NCI-H2227 (cell line): ENCODE measurements around the gene RFX2.
"Not testable (repeated sequence)": the region's sequence is repeated elsewhere in the genome, so short reads cannot be mapped to it uniquely, and the experiment has no call there.

ENCODE experiments used
- DNase-seq: peaks from one replicate; lab custom pipeline; 2025; ENCODE audit not compliant: unreplicated experiment; lab: John Stamatoyannopoulos, UW

Gene RFX2

GRCh38 chr19:6017576-6017975, 92.7 kb downstream of the RFX2 start:
- DNase-seq: no peak

DNA sequence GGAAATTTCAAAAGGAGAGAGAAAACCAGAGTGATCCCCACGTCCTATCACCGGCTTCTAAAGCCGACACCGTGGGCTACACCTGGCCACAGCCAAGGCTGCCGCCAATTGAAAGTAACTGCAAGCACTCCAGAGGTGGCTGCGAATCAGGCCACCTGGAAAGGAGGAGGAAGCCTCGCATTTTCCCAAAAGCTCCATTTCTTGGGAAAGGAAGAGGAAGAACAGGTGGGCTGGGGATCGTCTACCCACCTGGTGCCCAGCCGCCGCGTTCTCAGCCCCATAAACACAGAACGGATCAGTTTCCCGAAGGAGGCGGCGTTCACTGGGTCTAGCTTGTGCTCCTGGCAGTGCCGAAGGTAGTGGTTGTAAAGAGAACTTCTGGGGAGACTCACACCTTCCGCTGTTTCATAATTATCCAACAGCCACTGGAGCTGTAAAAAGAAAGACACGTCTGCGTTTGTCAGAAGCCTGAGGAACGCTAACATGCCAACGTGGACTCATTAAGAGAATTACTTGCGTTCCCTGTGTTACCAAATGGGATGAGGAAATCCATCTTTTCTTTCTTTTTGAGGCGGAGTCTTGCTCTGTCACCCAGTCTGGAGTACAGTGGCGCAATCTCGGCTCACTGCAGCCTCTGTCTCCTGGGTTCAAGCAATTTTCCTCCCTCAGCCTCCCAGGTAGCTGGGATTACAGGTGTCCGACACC, 94.3 kb downstream of the RFX2 start:
- DNase-seq: no peak

- no peak for DNase-seq
These were observed 95.7 kb downstream of the RFX2 start for GRCh38 chr19:6014551-6015135.

DNA sequence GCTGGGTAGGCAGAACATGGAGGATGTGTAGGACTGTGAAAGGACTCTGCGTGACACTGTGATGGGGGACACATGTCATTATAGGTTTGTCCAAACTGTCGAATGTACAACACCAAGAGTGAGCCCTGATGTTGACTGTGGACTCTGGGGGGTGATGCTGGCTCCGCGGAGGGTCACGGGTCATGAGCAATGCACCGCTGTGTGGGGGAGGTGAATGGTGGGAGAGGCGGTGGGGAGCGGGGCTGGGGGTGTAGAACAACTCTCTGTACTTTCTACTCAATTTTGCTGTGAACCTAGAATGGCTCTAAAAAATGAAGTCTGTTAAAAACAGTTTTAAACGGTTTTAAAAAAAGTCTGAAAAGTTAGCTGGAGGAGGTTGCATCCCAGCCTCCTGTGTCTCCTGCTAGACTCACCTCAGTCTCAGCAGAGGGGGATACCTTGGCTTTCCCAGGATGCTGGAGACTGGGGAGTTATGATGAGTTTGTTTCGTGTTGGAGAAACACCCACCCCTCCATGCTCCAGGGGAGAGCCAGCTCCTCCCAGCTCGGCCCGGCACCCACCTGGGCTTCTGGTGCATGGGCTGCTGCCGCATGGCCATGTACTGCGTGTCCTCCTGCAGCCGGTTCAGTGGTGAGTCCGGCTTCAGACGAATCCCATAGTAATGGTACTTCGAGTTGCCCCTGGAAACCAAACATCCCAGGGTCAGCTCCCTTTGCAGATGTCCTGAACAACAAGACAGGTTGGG, 97.7 kb downstream of the RFX2 start:
- no peak for DNase-seq

DNA sequence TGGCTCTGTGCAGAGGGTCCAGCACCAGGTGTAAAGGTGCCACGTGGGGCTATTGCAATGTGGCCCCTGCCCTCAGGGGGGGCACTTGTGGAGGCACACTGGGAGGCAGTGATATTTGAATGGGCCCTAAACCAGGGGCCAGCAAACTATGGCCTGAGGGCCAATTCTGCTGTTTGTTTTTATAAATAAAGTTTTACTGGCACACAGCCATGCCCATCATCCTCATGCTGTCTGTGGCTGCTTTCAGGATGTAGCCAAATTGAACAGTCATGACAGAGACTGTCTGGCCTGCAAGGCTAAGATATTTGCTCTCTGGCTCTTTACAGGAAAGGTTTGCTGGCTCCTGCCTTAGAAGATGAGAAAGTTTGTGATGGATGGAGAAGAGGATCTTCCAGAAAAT, 98.5 kb downstream of the RFX2 start:
- no peak for DNase-seq

DNA sequence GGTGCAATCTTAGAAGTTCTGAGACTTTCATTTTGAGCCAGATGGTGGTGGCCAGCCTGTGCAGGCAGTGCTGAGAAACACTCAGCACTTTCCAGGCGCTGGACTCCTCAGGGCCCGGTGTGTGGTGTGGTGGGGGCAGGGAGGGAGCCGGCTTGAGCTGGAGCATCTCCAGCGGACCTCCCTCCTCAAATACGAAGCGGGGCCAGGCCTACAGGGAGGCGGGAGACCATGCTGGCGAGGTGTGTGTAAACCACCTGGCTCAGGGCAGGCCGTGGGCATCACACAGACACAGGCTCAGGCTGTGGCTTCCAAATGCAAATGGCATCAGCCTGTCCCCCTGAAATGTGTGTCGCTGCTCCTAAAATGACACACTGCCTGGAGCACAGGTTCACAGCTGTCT, 99.1 kb downstream of the RFX2 start:
- DNase-seq: no peak

GRCh38 chr19:6010107-6010506, 100.2 kb downstream of the RFX2 start:
- no peak for DNase-seq

GRCh38 chr19:6007866-6008265, 102.4 kb downstream of the RFX2 start:
- no peak for DNase-seq

- no peak for DNase-seq
These were observed 103.4 kb downstream of the RFX2 start for GRCh38 chr19:6006896-6007295.

GRCh38 chr19:6006070-6006446, 104.2 kb downstream of the RFX2 start:
- DNase-seq: not testable (repeated sequence)

DNA sequence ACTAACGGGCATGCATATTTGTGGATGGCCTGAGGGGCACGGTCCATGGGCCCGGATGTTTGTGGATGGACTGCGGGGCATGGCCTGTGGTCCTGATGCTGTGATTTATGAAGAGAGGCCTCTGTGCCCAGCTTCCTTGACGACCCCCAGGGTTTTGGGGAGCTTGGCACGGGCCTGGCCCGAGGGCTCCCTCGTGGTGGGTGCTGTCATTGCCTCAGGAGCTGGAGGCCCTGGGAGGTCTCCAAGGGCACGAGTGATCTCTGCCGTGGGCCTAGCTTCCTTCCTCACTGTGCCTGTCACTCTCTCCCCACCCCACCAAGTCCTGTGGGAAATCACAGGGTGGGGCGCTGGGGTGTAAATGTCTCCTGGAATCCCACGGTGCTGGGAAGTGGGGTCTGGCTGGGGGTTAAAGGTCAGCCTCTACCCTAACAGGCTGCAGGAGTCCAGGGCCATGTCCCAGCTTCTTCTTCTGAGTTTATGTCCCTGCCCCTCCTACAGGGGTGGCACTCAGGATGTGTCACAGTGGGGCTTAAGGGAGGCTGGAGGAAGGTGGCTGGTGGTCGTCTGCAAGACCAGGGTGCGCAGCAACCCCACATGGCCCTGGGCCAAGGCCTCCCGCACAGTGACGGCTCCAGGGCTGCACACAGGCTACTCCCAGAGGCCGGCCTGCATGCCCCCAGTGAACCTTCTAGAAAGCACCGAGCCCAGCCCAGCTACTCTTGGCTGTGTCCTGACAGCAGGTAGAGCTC, 104.8 kb downstream of the RFX2 start:
- DNase-seq: no peak

GRCh38 chr19:6003976-6004375, 106.3 kb downstream of the RFX2 start:
- DNase-seq: no peak

- no peak for DNase-seq
These were observed 107.7 kb downstream of the RFX2 start for GRCh38 chr19:6002591-6002990.

DNA sequence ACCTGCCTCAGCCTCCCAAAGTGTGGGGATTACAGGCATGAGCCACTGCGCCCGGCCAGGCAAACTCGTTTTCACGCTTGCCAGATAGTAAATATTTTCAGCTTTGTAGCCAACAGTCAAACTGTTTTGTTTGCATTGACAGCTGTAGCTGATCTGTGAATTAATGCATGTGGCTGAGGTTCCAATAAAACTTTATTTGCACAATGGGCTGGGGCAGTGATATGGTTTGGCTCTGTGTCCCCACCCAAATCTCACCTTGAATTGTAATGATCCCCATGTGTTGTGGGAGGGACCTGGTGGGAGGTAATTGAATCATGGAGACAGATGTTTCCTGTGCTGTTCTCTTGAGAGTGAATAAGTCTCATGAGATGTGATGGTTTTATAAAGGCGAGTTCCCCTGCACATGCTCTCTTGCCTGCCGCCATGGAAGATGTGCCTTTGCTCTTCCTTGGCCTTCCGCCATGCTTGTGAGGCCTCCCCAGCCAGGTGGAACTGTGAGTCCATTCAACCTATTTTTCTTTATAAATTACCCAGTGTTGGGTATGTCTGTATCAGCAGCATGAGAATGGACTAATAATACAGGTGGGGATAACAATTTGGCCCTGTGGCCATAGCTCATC, 110.0 kb downstream of the RFX2 start:
- no peak for DNase-seq

DNA sequence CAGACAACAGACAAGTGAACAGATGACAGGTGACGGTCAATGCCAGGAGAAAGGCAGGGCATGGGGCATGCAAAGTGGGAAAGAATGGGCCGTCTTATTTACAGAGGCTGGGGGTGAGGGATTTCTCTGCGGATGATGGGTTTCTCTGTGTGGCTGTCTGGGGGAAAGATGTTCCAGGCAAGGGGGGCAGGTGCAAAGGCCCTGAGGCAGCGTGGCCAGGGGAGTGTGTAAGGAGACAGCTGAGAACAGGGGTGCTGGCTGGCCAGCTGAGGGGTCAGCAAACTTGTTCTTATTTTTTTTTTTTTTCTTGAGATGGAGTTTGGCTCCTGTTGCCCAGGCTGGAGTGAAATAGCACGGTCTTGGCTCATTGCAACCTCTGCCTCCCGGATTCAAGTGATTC, 110.6 kb downstream of the RFX2 start:
- no peak for DNase-seq

- DNase-seq: no peak
These were observed 112.9 kb downstream of the RFX2 start for GRCh38 chr19:5997371-5997770.

- DNase-seq: no peak
These were observed 113.5 kb downstream of the RFX2 start for GRCh38 chr19:5996623-5997320.

- no peak for DNase-seq
These were observed 114.2 kb downstream of the RFX2 start for GRCh38 chr19:5996102-5996501.

GRCh38 chr19:5995606-5996005, 114.7 kb downstream of the RFX2 start:
- DNase-seq: no peak

DNA sequence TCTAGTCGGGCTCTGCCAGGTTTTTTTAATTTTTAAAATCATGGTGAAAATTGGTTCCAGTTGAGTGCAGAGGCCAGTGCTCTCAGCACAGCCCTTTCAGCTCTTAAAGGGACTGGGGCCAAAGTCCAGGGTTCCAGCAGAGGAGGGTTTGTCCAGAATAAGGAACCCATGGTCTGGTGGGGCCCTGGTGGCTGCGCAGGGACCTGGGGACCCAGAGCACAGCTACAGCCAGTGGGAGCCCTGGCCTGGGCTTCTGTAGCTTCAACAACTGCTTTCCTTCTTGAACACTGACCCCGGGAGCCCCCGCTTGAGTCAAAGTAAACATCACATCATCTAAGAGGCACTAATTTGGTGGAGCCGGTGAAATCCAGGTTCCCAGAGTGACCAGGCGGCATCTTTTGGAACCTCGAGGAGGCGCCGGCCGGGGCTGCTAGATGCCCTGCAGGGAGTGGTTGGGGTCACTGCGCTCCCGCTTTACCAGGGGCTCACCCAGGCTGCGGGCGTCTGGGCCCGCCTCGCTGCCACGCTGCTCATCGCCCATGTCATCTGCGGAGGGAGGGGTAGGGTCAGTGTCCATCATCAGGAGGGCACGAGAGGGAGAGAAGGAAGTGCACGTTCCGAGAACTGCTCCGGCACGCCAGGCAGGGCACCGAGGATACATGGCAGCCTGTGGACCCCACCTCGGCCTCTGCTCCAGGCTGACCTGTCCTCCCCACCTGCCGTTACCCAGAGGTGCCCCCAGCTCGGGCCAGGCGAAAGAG, 115.7 kb downstream of the RFX2 start:
- no peak for DNase-seq
